Thymus (tissue), 11 donors: ENCODE data around the gene BACH1. TPM values are rescaled to one million over a fixed set of nuclear protein-coding genes. Genes with fewer than 3 reads are reported as not detected.
"Not testable (repeated sequence)": the region's sequence is repeated elsewhere in the genome, so short reads cannot be mapped to it uniquely, and the experiment has no call there.

ENCODE experiments used
- DNase-seq, 9 donors: peaks; one replicate each; pipeline ENCODE4 v3.0.0-alpha.2; 2013; ENCODE audit warnings: low spot score in 9 of 9, low read depth in 6 of 9, missing footprints in 1 of 9
- H3K27ac ChIP-seq, 2 donors: one replicate each; pipeline ENCODE4 v1.5.1; 2013; ENCODE audit warnings: control low read depth in 1 of 2, low read depth in 1 of 2, low read length in 1 of 2, mild to moderate bottlenecking in 1 of 2, moderate library complexity in 1 of 2
- H3K27me3 ChIP-seq, 2 donors: one replicate each; pipeline ENCODE4 v1.5.1; 2013; ENCODE audit warnings: low read length in 1 of 2; ENCODE audit not compliant: control insufficient read depth in 2 of 2, insufficient read depth in 1 of 2
- H3K36me3 ChIP-seq, 2 donors: one replicate each; pipeline ENCODE4 v1.5.1; 2013; ENCODE audit warnings: low read length in 1 of 2, mild to moderate bottlenecking in 1 of 2, moderate library complexity in 1 of 2; ENCODE audit not compliant: control insufficient read depth in 2 of 2, insufficient read depth in 2 of 2
- H3K4me1 ChIP-seq, 2 donors: one replicate each; pipeline ENCODE4 v1.5.1; 2013; ENCODE audit warnings: low read length in 2 of 2; ENCODE audit not compliant: control insufficient read depth in 2 of 2, insufficient read depth in 2 of 2
- H3K4me3 ChIP-seq, 2 donors: one replicate each; pipeline ENCODE4 v1.5.1; 2013; ENCODE audit warnings: low read length in 2 of 2, control low read depth in 1 of 2, mild to moderate bottlenecking in 1 of 2
- H3K9me3 ChIP-seq, 2 donors: one replicate each; pipeline ENCODE4 v1.5.1; 2013; ENCODE audit warnings: low read length in 1 of 2, mild to moderate bottlenecking in 1 of 2; ENCODE audit not compliant: control insufficient read depth in 2 of 2, insufficient read depth in 1 of 2
- WGBS: extraction: QIAGEN DNeasy Blood & Tissue Kit; methylation state at CpG from one replicate; pipeline ENCODE4 v1.1.7; 2013; 5-methylcytosine and 5-hydroxymethylcytosine counted together
- polyA plus RNA-seq: library from polyadenylated mRNA; stranded (reverse); fragments of 200-250 nt; gene quantifications from one replicate; pipeline ENCODE4 v1.2.3, GENCODE V29; 2013
- total RNA-seq: library from RNA; stranded (reverse); fragments of 120-200 nt; gene quantifications from one replicate; pipeline ENCODE4 v1.2.4, GENCODE V29; 2013
- donor health status: healthy.

Gene BACH1
- total and polyA plus RNA-seq, 2 donors = 17.6 to 23.0 TPM

- DNase-seq = no peak
- Histone ChIP-seq H3K4me3 (no peak overlapping the region), H3K27ac (no peak overlapping the region), H3K36me3 (peaks cover 6% of the 10 kb centered on the region in 2 donors), H3K9me3 (no peaks in the 10 kb centered on the region), H3K4me1 (peaks cover 2 to 11% of the 10 kb centered on the region in 2 donors), H3K27me3 (no peaks in the 10 kb centered on the region)
- 91% methylated on average over 4 of the region's 4 CpGs for WGBS
Measured at GRCh38 chr21:29346771-29347170, 48.0 kb downstream of the BACH1 start.

- H3K27me3 ChIP-seq = no peaks in the 10 kb centered on the region
- WGBS = 97% methylated on average over 4 of the region's 4 CpGs
- peaks cover 4 to 6% of the 10 kb centered on the region in 2 donors for H3K36me3 ChIP-seq
- no peak overlapping the region for H3K4me3 ChIP-seq
- H3K27ac ChIP-seq = no peak overlapping the region
- H3K9me3 ChIP-seq = no peaks in the 10 kb centered on the region
- no peak for DNase-seq
- peaks cover 2 to 11% of the 10 kb centered on the region in 2 donors for H3K4me1 ChIP-seq
Measured at GRCh38 chr21:29347274-29347681, 48.6 kb downstream of the BACH1 start.

- Histone ChIP-seq H3K4me3 (no peak overlapping the region), H3K36me3 (peaks cover 0 to 8% of the 10 kb centered on the region in 2 donors), H3K4me1 (peaks cover 2 to 11% of the 10 kb centered on the region in 2 donors), H3K9me3 (no peaks in the 10 kb centered on the region), H3K27me3 (no peaks in the 10 kb centered on the region), H3K27ac (no peak overlapping the region)
- no peak for DNase-seq
- WGBS = 96% methylated on average over 4 of the region's 4 CpGs
Measured at GRCh38 chr21:29349702-29350101, 51.0 kb downstream of the BACH1 start.

- Histone ChIP-seq H3K27ac (no peak overlapping the region), H3K4me3 (no peak overlapping the region), H3K4me1 (peaks cover 2 to 11% of the 10 kb centered on the region in 2 donors), H3K27me3 (no peaks in the 10 kb centered on the region), H3K9me3 (no peaks in the 10 kb centered on the region), H3K36me3 (peaks cover 0 to 9% of the 10 kb centered on the region in 2 donors)
- WGBS = 98% methylated on average over 6 of the region's 6 CpGs
- no peak for DNase-seq
Measured at GRCh38 chr21:29350246-29350779, 51.6 kb downstream of the BACH1 start.

- no peaks in the 10 kb centered on the region for H3K9me3 ChIP-seq
- H3K4me3 ChIP-seq = no peak overlapping the region
- H3K27ac ChIP-seq = no peak overlapping the region
- H3K27me3 ChIP-seq = no peaks in the 10 kb centered on the region
- no peak for DNase-seq
- peaks cover 2 to 10% of the 10 kb centered on the region in 2 donors for H3K4me1 ChIP-seq
- H3K36me3 ChIP-seq = peaks cover 0 to 9% of the 10 kb centered on the region in 2 donors
Measured at GRCh38 chr21:29351691-29352090, 53.0 kb downstream of the BACH1 start.

GRCh38 chr21:29355043-29355710 is 56.5 kb downstream of the BACH1 start:
- H3K4me1 ChIP-seq, DNase-seq, H3K9me3 ChIP-seq, H3K27me3 ChIP-seq, H3K36me3 ChIP-seq, H3K4me3 ChIP-seq, H3K27ac ChIP-seq: not testable (repeated sequence)
- WGBS = 99% methylated on average over 14 of the region's 14 CpGs

GRCh38 chr21:29356291-29356690 is 57.6 kb downstream of the BACH1 start:
- not testable (repeated sequence) for H3K36me3 ChIP-seq, H3K27ac ChIP-seq, H3K27me3 ChIP-seq, H3K4me1 ChIP-seq, H3K9me3 ChIP-seq, H3K4me3 ChIP-seq, DNase-seq
- 97% methylated on average over 1 of the region's 1 CpG for WGBS

GRCh38 chr21:29356810-29357209 is 58.1 kb downstream of the BACH1 start:
- H3K36me3 ChIP-seq = not testable (repeated sequence)
- WGBS = 96% methylated on average over 4 of the region's 4 CpGs

GRCh38 chr21:29359718-29360117 is 61.0 kb downstream of the BACH1 start:
- 97% methylated on average over 3 of the region's 3 CpGs for WGBS
- Histone ChIP-seq H3K27me3 (no peaks in the 10 kb centered on the region), H3K9me3 (no peaks in the 10 kb centered on the region), H3K27ac (no peak overlapping the region), H3K4me1 (peaks cover 0 to 2% of the 10 kb centered on the region in 2 donors), H3K4me3 (no peak overlapping the region), H3K36me3 (peaks cover 0 to 4% of the 10 kb centered on the region in 2 donors)
- DNase-seq = no peak

More at GRCh38 chr21:29356810-29357209, 58.1 kb downstream of the BACH1 start:
- H3K27ac ChIP-seq, H3K4me1 ChIP-seq, H3K27me3 ChIP-seq, H3K9me3 ChIP-seq, DNase-seq, H3K4me3 ChIP-seq: not testable (repeated sequence)
